NCI-H446 (cell line): ENCODE data around the gene GPNMB.

Experiments used
- DNase-seq, 2 experiments: peaks; one replicate each; lab custom pipeline; 2025; lab: John Stamatoyannopoulos, UW

The GPNMB gene

DNA sequence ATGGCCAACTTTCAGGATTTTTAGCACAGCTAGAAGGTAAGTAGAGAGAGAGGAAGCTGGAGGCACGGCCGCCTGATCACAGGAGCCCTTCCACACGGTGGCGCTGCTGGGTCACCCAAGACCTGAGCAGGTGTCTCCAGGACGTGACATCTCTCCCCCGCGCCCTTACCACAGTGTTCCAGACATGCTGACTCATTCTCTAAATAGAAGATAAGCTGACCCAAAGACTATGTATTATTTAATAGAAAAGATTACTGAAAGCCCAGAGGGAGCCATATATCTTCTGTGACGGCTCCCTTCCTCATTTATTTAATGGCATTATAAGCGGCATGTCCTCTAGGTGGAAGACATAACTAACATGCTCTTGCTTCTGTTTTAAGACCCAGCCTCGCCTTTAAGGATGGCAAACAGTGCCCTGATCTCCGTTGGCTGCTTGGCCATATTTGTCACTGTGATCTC lies 26.6 kb downstream of the GPNMB start:
- peak; percentile 76 to 88 for DNase-seq

- no peak for DNase-seq
Measured at GRCh38 chr7:23275912-23276311, 29.3 kb downstream of the GPNMB start.

- DNase-seq, result no peak
Measured at GRCh38 chr7:23276376-23276775, 29.8 kb downstream of the GPNMB start.

DNA sequence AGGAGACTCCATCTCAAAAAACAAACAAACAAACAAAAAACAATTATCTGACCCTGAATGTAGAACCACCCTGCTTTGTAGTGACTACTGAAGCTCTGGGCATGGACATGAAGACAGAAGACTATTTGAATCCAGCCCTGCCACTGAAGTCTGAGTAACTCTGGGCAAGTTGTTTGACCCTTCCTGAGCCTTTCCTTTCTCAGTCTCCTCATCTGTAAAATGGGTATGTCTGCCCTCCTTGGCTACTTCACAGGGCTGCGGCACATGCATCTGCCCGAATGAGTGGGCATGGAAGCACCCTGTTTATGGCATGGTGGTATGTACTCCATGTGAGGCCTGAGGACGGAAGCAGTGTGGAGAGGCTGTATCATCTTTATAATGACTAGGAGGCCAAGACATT lies 30.4 kb downstream of the GPNMB start:
- DNase-seq, result no peak

GRCh38 chr7:23277359-23277989 lies 30.9 kb downstream of the GPNMB start:
- DNase-seq, result peak; percentile 77 to 85

DNA sequence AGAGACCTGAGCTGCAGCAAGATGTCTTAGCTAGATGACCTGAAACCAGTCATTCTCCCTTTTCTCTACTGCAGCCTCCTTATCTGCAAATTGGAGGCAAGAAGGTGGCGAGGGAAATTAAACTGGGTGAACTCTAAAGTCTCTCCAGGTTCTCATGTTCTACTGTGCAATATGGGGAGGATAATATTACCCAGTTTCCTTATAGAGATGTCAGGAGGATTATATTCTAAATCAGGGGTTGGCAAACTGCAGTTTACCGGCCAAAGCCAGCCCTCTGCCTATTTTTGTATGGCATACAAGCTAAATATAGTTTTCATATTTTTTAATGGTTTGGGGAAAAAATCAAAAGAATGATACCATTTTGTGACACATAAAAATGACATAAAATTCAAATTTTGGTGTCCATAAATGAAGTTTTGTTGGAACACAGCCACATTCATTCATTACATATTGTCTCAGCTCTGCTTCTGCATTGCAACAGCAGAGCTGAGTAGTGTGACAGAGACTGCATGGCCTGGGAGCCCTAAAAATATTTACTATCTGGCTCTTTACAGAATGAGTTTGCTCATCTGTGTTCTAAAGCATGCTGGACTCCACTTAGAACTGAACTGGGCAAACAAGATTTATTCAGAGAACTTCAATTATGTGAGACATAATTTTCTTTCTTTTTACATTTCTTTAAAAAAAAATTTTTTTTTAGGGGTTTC lies 33.4 kb downstream of the GPNMB start:
- no peak for DNase-seq

GRCh38 chr7:23283086-23283485 lies 36.5 kb downstream of the GPNMB start:
- no peak for DNase-seq

DNA sequence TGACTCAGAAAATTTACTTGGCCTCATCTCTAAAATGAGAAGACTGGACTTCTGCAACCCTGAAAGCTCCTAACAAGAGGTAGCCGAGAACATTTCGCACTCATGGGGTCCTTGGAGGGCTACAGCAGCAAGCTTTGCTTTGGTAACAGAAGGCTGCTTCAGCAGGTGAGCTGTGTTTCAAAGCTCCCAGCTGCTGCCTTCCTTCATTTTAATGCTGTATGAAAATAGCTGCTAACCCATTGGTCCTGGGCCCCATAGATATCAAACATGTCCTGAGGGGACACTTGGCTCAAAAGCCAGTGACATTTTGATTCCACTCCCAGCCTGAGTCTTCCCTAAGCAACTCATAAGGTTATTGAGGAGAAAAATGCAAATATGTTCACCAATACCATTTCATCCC lies 38.3 kb downstream of the GPNMB start:
- no peak for DNase-seq

DNA sequence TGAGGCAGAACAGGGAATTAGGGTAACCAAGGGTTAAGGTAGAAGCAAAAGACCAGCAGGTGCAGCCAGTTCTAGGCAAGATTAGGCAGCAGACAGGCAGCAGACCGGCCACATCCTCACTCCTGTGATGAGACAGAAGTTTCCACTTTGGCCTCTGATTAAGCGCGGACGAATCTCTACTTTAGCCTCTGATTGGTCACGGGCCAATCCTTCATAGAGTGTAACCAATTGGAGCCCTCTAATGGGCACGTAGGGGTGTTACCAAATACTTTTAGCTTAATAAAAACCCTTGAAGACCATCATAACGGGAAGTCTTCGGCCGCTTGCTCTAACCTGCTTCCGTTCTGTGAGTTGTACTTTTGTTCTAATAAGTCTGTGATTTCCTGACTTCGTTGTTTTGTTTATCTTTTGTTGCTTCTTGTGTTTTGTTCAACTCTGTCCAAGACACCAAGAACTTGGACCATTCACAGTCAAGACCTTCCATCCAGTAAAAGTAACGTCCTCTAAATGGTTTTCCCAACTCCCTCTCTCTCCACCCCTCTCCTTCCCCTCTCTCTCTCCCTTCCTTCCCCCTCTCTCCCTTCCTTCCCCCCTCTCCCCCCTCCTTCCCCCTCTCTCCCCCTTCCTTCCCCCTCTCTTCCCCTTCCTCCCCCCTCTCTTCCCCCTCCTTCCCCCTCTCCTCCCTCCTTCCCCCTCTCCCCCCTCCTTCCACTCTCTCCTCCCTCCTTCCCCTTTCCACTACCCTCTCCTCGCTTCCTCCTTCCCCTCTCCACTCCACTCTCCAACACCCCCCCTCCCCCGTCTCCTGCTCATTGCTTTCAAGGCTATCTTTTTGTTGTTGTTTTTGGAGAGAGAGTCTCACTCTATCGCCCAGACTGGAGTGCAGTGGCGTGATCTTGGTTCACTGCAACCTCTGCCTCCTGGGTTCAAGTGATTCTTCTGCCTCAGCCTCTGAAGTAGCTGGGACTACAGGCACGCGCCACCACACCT lies 39.4 kb downstream of the GPNMB start:
- DNase-seq, result no peak

DNA sequence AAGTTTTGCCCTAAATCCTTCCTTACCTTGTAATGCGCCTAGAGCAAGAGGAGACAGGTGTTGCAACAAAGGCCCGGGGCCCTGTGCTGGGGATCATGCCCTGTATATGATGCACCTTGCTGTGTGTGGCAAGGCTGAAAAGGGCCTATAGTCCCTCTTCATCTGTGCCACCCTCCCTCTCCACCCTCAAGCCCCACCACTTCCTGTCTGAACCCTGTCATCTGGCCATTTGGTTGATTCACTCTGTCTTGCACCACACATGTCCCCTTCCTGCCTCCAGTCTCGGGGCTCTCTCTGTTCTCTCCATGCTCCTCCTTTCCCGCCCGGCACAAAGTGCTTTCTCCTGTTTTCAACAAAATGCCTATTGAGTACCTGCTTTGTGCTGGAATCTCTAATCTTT lies 41.0 kb downstream of the GPNMB start:
- no peak for DNase-seq

DNA sequence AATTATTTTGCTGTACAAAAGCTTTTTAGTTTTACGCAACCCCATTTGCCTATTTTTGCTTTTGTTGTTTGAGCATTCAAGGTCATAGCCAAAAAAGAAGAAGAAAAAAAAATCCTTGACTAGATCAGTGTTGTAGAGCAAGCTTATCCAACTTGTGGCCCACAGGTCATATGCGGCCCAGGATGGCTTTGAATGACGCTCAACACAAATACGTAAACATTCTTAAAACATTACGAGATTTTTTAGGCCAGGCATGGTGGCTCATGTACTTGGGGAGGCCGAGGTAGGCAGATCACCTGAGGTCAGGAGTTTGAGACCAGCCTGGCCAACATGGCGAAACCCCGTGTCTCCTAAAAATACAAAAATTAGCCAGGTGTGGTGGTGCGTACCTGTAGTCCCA lies 44.4 kb downstream of the GPNMB start:
- DNase-seq, result no peak

- no peak for DNase-seq
Measured at GRCh38 chr7:23291957-23292560, 45.5 kb downstream of the GPNMB start.

GRCh38 chr7:23292623-23293022 lies 46.0 kb downstream of the GPNMB start:
- DNase-seq, result no peak

GRCh38 chr7:23293500-23294073 lies 47.0 kb downstream of the GPNMB start:
- no peak for DNase-seq

GRCh38 chr7:23294549-23295400 lies 48.2 kb downstream of the GPNMB start:
- no peak for DNase-seq

DNA sequence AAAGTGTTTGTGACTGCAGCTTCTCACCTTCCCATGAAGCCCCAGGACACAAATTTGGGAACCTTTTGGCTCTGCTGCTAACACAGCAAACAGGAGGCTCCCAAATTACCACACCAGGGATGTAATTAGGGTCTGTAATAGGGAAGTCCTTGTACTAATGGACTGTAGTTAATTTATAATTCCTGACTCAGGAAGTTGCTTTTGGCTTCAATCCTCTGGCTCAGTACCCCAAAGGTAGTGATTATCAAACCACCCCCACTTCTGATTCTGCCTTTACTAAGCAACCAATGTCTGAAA lies 48.8 kb downstream of the GPNMB start:
- DNase-seq, result no peak

DNA sequence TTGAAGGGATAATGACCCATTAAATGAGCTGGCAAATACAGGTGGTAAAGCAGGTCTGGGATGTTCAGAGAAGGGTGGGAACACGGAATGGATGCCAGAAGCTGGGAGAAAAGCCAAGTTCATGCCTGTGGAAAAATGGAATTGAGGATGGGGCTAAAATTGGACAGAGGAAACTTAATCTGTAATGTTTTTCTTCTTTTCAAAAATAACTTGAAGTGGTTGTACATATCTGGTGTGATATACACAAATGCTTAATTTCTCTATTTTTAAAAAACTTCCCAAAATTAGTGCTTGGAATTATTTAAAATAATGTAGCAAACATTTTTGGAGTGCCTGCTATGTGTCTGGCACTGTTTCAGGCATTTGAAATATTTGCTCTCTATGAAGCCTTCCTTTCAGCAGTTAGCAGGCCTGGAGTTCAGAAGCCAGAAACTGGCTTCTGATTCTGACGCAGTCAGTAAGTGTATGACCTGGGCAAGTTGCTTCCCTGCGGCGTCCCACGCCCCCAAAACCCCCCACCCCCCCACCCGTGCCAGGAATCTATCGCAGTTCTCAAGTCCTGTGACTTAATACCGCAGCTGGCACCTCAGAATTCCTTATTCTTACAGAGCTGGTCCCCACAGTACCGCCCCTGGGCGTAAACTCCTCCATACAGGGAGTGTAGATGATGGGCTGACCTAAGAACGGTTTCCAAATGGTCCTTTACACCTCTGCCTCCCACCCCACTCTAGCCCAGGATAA lies 51.7 kb downstream of the GPNMB start:
- peak; percentile 49 to 67 for DNase-seq

GRCh38 chr7:23298885-23299769 lies 52.6 kb downstream of the GPNMB start, which contains the start of gene MALSU1:
MALSU1 (plus strand) TSS chr7:23299339; CDS start chr7:23299353, 14 bp downstream.
- peak; percentile 86 to 97 for DNase-seq

- no peak for DNase-seq
Measured at GRCh38 chr7:23299770-23300300, 53.3 kb downstream of the GPNMB start.
